Hematopoietic multipotent progenitor cell treated with erythropoietin and hydrocortisone succinate and interleukin-3 and kit ligand, for 4 days (in vitro differentiated cells): Measurements from ENCODE around the gene MAD2L2.

ENCODE experiments used
- DNase-seq: peaks from one replicate; pipeline ENCODE4 v3.0.0-alpha.2; 2015

MAD2L2 gene

GRCh38 chr1:11681071-11681771 is at the start of gene MAD2L2:
TSS of gene MAD2L2 (minus strand) at chr1:11681148. CDS start at chr1:11680601, 547 bp downstream.
- DNase-seq = peak; percentile 92

- peak; percentile 92 for DNase-seq
Measured at GRCh38 chr1:11730429-11730891, 49.5 kb upstream of the MAD2L2 start.

- DNase-seq = peak; percentile 71
Measured at GRCh38 chr1:11729498-11730428, 48.8 kb upstream of the MAD2L2 start.

- DNase-seq = no peak
Measured at GRCh38 chr1:11729155-11729497, 48.2 kb upstream of the MAD2L2 start.

- DNase-seq = no peak
Measured at GRCh38 chr1:11728126-11728806, 47.3 kb upstream of the MAD2L2 start.

GRCh38 chr1:11727119-11727518 is 46.2 kb upstream of the MAD2L2 start:
- no peak for DNase-seq

- peak; percentile 42 for DNase-seq
Measured at GRCh38 chr1:11725616-11726015, 44.7 kb upstream of the MAD2L2 start.

GRCh38 chr1:11722538-11722937 is 41.6 kb upstream of the MAD2L2 start:
- no peak for DNase-seq

- no peak for DNase-seq
Measured at GRCh38 chr1:11721311-11721710, 40.4 kb upstream of the MAD2L2 start.

GRCh38 chr1:11720525-11720924 is 39.6 kb upstream of the MAD2L2 start:
- no peak for DNase-seq

GRCh38 chr1:11720033-11720376 is 39.1 kb upstream of the MAD2L2 start:
- DNase-seq = no peak

GRCh38 chr1:11719313-11720032 is 38.5 kb upstream of the MAD2L2 start:
- DNase-seq = peak; percentile 93

GRCh38 chr1:11714831-11715575 is 34.1 kb upstream of the MAD2L2 start:
- DNase-seq = no peak

GRCh38 chr1:11713095-11713494 is 32.1 kb upstream of the MAD2L2 start:
- DNase-seq = no peak

GRCh38 chr1:11712285-11712684 is 31.3 kb upstream of the MAD2L2 start:
- DNase-seq = no peak

- no peak for DNase-seq
Measured at GRCh38 chr1:11711490-11711889, 30.5 kb upstream of the MAD2L2 start.

- peak; percentile 47 for DNase-seq
Measured at GRCh38 chr1:11708554-11709350, 27.8 kb upstream of the MAD2L2 start.

GRCh38 chr1:11707621-11708276 is 26.8 kb upstream of the MAD2L2 start:
- DNase-seq = peak; percentile 77

- no peak for DNase-seq
Measured at GRCh38 chr1:11706292-11706691, 25.3 kb upstream of the MAD2L2 start.

GRCh38 chr1:11705596-11705995 is 24.6 kb upstream of the MAD2L2 start:
- no peak for DNase-seq
